AG04450 (cell line): Measurements from ENCODE around the gene SLC5A9. TPM values are rescaled to one million over a fixed set of nuclear protein-coding genes. Genes with fewer than 3 reads are reported as not detected.

Experiments used
- CTCF ChIA-PET: fragments of 300-600, 350-600 bp; formaldehyde crosslinking; extraction: SDS; loops from one replicate; lab custom pipeline; 2022; ENCODE audit warnings: antibody characterized with exemption, inconsistent platforms; lab: Charles Lee
- POLR2A ChIA-PET: fragments of 350-600 bp; formaldehyde crosslinking; extraction: SDS; loops from one replicate; lab custom pipeline; 2021; ENCODE audit warnings: antibody characterized with exemption, inconsistent platforms; lab: Yijun Ruan, JAX
- DNase-seq: peaks from one replicate; pipeline ENCODE4 v3.0.0-alpha.2; 2011; ENCODE audit warnings: low read depth, low spot score
- H3K27ac ChIP-seq: one replicate; pipeline ENCODE4 v1.5.1; 2012; ENCODE audit warnings: low read depth, low read length, control low read depth
- H3K27me3 ChIP-seq: one replicate; pipeline ENCODE4 v1.6.0; 2012; ENCODE audit warnings: low read length; ENCODE audit not compliant: control insufficient read depth, insufficient read depth
- H3K4me3 ChIP-seq: 2 replicates; pipeline ENCODE4 v1.5.1; 2011; ENCODE audit warnings: mild to moderate bottlenecking, low read depth, low read length, control low read depth
- H3K9me3 ChIP-seq: 2 replicates; pipeline ENCODE4 v1.5.1; 2012; ENCODE audit warnings: low read length; ENCODE audit not compliant: control insufficient read depth, insufficient read depth
- polyA plus RNA-seq: library from polyadenylated mRNA; depleted of rRNA; stranded (reverse); fragments of >200 nt; gene quantifications from 2 replicates; pipeline ENCODE4 v1.2.3, GENCODE V29; 2011
- TF ChIP-seq, protein P1 (sequence below): IDR thresholded peaks from 2 replicates; pipeline ENCODE4 v1.5.1; 2011; ENCODE audit warnings: low read depth, low read length, control low read depth, inconsistent platforms

The SLC5A9 gene
- polyA plus RNA-seq, 1 experiment = not detected

DNA sequence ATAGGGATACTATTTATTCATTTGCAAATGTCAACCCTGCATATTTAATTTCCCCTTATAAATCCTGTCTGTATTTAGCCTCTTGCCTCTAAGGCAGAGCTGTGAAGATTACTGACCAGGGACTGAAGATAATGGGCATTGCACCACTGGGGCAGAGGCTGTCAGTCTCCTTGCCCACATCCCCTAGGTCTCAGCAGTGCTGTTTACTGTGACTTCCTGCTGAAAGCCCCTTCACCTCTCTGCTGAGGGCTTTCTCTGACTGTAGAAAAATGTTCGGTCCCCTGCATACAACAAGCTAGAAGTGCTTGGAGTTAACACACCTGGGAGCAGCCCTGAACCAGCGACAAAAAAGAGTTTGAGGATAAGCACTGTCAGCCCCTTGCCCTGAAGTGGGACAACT lies 28.8 kb downstream of the SLC5A9 start:
- DNase-seq = no peak
- H3K27me3 ChIP-seq = no peaks in the 10 kb centered on the region
- ChIA-PET CTCF (interaction anchor here (0.7 kb wide), 1 partner anchor 26 kb away, joined by 3 read pairs; no protein-coding TSS in a partner anchor), POLR2A (no interaction called here)
- H3K9me3 ChIP-seq = no peaks in the 10 kb centered on the region
- H3K27ac ChIP-seq = no peak overlapping the region
- H3K4me3 ChIP-seq = no peak overlapping the region
- TF ChIP-seq, protein P1, sequence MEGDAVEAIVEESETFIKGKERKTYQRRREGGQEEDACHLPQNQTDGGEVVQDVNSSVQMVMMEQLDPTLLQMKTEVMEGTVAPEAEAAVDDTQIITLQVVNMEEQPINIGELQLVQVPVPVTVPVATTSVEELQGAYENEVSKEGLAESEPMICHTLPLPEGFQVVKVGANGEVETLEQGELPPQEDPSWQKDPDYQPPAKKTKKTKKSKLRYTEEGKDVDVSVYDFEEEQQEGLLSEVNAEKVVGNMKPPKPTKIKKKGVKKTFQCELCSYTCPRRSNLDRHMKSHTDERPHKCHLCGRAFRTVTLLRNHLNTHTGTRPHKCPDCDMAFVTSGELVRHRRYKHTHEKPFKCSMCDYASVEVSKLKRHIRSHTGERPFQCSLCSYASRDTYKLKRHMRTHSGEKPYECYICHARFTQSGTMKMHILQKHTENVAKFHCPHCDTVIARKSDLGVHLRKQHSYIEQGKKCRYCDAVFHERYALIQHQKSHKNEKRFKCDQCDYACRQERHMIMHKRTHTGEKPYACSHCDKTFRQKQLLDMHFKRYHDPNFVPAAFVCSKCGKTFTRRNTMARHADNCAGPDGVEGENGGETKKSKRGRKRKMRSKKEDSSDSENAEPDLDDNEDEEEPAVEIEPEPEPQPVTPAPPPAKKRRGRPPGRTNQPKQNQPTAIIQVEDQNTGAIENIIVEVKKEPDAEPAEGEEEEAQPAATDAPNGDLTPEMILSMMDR = no peak

DNA sequence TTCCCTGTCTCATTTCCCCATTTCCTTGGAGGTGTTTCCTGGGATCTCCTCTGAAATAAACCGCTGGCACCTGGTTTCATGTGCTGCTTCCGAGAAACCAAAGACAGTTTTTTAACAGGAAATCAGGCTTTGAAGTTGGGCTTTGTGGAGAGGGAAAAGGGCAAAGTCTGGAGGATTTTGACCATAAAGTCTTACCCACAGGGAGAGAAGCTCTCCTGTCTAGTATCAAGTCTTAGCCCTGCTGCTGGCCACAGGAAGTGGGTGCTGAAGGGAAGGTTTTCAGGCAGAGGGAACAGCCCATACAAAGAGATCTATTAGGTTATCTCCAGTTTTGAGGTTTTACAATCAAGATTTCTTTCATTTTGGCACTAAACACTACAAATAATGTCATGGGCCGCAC lies 29.3 kb downstream of the SLC5A9 start:
- DNase-seq = no peak
- ChIA-PET POLR2A (no interaction called here), CTCF (interaction anchor here (0.7 kb wide), 1 partner anchor 25 kb away, joined by 3 read pairs; no protein-coding TSS in a partner anchor)
- no peak overlapping the region for H3K4me3 ChIP-seq
- no peak overlapping the region for H3K27ac ChIP-seq
- H3K27me3 ChIP-seq = no peaks in the 10 kb centered on the region
- TF ChIP-seq, protein P1 = no peak
- no peaks in the 10 kb centered on the region for H3K9me3 ChIP-seq

DNA sequence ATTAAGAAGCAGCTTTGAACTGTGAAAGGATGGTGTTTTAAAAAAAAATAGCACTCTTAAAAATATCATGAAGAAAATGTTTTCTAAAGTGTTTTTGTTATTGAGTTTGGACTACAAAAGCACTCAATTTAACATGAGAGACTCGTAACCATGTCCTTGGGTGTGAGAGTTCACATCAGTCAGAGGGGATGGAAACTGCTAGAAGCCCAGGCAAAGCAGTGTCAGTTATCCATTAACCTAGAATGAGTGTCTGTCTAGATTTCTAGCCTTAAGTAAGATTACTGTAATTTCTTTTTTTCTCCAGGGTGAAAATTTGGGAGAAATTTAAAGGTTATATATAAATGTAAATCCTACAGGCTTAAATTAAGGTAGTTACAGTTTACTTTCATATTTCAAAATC lies 31.7 kb downstream of the SLC5A9 start:
- TF ChIP-seq, protein P1 = no peak
- ChIA-PET CTCF (no interaction called here), POLR2A (no interaction called here)
- no peak overlapping the region for H3K4me3 ChIP-seq
- no peaks in the 10 kb centered on the region for H3K27me3 ChIP-seq
- H3K9me3 ChIP-seq = no peaks in the 10 kb centered on the region
- no peak for DNase-seq
- no peak overlapping the region for H3K27ac ChIP-seq

DNA sequence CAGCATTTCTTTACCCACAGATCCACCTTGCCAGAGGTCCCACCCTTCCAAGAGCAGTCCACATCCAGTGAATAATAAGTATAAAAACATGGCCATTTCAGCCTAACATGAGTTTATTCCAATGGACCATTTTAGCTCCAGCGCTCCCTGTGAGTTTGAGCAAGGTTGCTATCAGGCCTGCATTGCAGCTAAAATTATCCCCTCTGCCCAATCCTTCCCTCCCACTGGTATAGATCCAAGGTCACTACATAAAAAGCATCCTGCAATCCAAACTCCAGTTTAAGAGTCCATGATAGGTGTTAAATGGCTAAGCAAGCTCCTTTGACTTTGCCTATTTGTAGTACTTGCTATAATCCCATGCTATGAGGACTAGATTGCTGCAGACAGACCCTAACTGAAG lies 35.6 kb downstream of the SLC5A9 start:
- POLR2A ChIA-PET = no interaction called here
- TF ChIP-seq, protein P1 = no peak
- CTCF ChIA-PET = interaction anchor here (0.6 kb wide), 1 partner anchor 94 kb away, joined by 5 read pairs; no protein-coding TSS in a partner anchor

DNA sequence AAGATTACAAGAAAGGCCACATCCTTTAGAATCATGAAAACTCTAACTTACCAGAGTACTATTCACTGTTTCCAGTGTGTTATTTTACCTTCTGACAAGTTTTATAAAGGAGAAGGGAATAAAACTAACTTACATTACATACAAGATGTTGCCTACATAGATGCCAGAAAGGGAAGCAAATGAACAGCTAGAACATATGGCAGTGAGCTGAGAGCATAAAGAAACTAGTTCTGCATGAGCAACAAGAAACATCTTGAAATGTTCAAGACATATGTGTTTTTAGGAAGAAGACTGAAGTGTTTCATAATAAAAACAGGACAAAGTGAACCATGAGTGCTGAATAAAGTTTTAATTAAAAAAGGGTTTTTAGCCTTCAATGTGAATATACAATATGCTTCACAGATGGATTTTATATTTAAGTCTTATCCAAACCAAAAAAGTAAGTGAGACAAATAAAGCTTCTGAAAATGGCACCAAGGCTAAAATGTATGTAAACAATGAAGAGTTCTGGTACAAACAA lies 39.4 kb downstream of the SLC5A9 start:
- no peak for DNase-seq
- Histone ChIP-seq H3K9me3 (no peaks in the 10 kb centered on the region; the same call in 1 of the 2 replicates), H3K4me3 (no peak overlapping the region), H3K27me3 (no peaks in the 10 kb centered on the region), H3K27ac (no peak overlapping the region)
- POLR2A ChIA-PET = no interaction called here
- CTCF ChIA-PET = no interaction called here
- TF ChIP-seq, protein P1 = no peak

More for the DNA sequence above, 35.6 kb downstream of the SLC5A9 start:
- Histone ChIP-seq H3K27ac (no peak overlapping the region), H3K9me3 (no peaks in the 10 kb centered on the region), H3K27me3 (no peaks in the 10 kb centered on the region), H3K4me3 (no peak overlapping the region)
- DNase-seq = no peak
